K562 (cell line): ENCODE measurements around the gene SPINT2. TPM values are rescaled to one million over a fixed set of nuclear protein-coding genes. Genes with fewer than 3 reads are reported as not detected.

Experiments used
- E2F8 ChIP-seq: fragments of 450-650 bp; IDR thresholded peaks from 2 replicates; pipeline ENCODE4 v1.7.1; 2018; ENCODE audit warnings: mild to moderate bottlenecking, low read depth; ENCODE audit not compliant: partially characterized antibody
- HINFP ChIP-seq: fragments of 450-650 bp; conservative IDR thresholded peaks from 2 replicates; pipeline ENCODE4 v1.6.1; 2016; ENCODE audit warnings: missing genetic modification characterization, low read depth, mild to moderate bottlenecking, control low read depth, missing compliant biosample characterization
- HSF4 ChIP-seq: fragments of 250-450 bp; sonication (Bioruptor Pico); IDR thresholded peaks from 2 replicates; pipeline ENCODE4 v2.1.2; 2022; ENCODE audit warnings: mild to moderate bottlenecking, moderate library complexity, borderline replicate concordance
- NR2C2 ChIP-seq, 2 experiments: fragments of 200-800 bp in 1 of 2; sonication (Bioruptor generic) in 1 of 2; sonication (generic) in 1 of 2; formaldehyde crosslinking in 1 of 2; IDR thresholded peaks; 2 replicates each; pipeline versions ENCODE4 v1.6.1 to v1.8.0; 2016 to 2022; ENCODE audit warnings: mild to moderate bottlenecking in 1 of 2, missing compliant biosample characterization in 1 of 2, missing genetic modification characterization in 1 of 2, missing genetic modification reagents in 1 of 2
- PHF8 ChIP-seq: fragments of 200-600 bp; sonication (generic); IDR thresholded peaks from 2 replicates; pipeline ENCODE4 v1.6.1; 2012; ENCODE audit warnings: mixed run types, mild to moderate bottlenecking, inconsistent platforms, low read length, moderate library complexity, borderline replicate concordance
- POLR3G ChIP-seq: IDR thresholded peaks from 2 replicates; pipeline ENCODE4 v1.6.1; 2011; ENCODE audit not compliant: insufficient read length, insufficient replicate concordance; ENCODE audit errors: extremely low read depth
- ZNF212 ChIP-seq: fragments of 450-650 bp; formaldehyde crosslinking; IDR thresholded peaks from 2 replicates; pipeline ENCODE4 v1.4.0; 2020; ENCODE audit warnings: mild to moderate bottlenecking
- ZNF280A ChIP-seq: fragments of 450-650 bp; IDR thresholded peaks from 2 replicates; pipeline ENCODE4 v1.6.1; 2018; ENCODE audit warnings: mild to moderate bottlenecking, low read depth; ENCODE audit not compliant: partially characterized antibody
- ZNF407 ChIP-seq: fragments of 450-650 bp; IDR thresholded peaks from 2 replicates; pipeline ENCODE4 v1.6.1; 2016; ENCODE audit warnings: low read depth
- polyA plus RNA-seq, 8 experiments: library from polyadenylated mRNA; depleted of rRNA in 4 of 8; stranded (reverse) in 5 of 8; unstranded in 3 of 8; fragments of >200 nt; fragmentation: Nextera tagmentation in 2 of 8; fragmentation: Illumina TruSeq in 1 of 8; extraction: Ambion mirVana in 2 of 8; extraction: Trizol in 1 of 8; gene quantifications; 2 replicates each; pipeline versions ENCODE4 v1.2.1 to v1.2.3, GENCODE V29; 2011 to 2014; ENCODE audit warnings: inconsistent platforms in 1 of 8, missing spikeins in 1 of 8
- total RNA-seq, 7 experiments: library from RNA; depleted of rRNA in 6 of 7; stranded (reverse); fragments of >200 nt in 6 of 7; fragmentation: Illumina TruSeq in 2 of 7; extraction: Trizol in 2 of 7; gene quantifications; 2 replicates each; pipeline versions ENCODE4 v1.2.1 to v1.2.3, GENCODE V29; 2011 to 2021; ENCODE audit warnings: low replicate concordance in 1 of 7
- TF ChIP-seq, protein P1 (sequence below): fragments of 250-450 bp; sonication (Bioruptor Pico); IDR thresholded peaks from 2 replicates; pipeline ENCODE4 v1.5.1; 2021; ENCODE audit warnings: mild to moderate bottlenecking

SPINT2 gene
- total and polyA plus RNA-seq, 9 of the 15 experiments (the other 6 are each of a cell fraction or from before 2014, with no cell fraction given) = 0.65 to 4.5 (median 3.4) TPM

- TF ChIP-seq E2F8 (no peak), ZNF212 (CRISPR knock-in tag) (no peak), PHF8 (no peak; the same call in 1 of the 2 replicates), ZNF280A (no peak), HSF4 (CRISPR knock-in tag) (no peak), NR2C2 (CRISPR knock-in tag; IDR thresholded peaks at IDR 0.05) (no peak), NR2C2 (tag; IDR thresholded peaks at IDR 0.05) (no peak), HINFP (tag) (no peak), POLR3G (no peak), ZNF407 (no peak)
- TF ChIP-seq, protein P1, sequence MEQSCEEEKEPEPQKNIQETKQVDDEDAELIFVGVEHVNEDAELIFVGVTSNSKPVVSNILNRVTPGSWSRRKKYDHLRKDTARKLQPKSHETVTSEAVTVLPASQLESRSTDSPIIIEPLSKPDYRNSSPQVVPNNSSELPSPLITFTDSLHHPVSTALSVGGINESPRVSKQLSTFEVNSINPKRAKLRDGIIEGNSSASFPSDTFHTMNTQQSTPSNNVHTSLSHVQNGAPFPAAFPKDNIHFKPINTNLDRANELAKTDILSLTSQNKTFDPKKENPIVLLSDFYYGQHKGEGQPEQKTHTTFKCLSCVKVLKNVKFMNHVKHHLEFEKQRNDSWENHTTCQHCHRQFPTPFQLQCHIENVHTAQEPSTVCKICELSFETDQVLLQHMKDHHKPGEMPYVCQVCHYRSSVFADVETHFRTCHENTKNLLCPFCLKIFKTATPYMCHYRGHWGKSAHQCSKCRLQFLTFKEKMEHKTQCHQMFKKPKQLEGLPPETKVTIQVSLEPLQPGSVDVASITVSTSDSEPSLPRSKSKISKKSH = no peak
Observed at GRCh38 chr19:38270587-38271167, 6.3 kb downstream of the SPINT2 start (continued).
